EL (cell line): ENCODE measurements around the gene PBOV1.
A peak's percentile ranks its signal among the peaks of the same experiment; 100 is the strongest.

ENCODE experiments used
- DNase-seq: peaks from one replicate; pipeline ENCODE4 v3.0.0-alpha.2; 2016

PBOV1 gene

GRCh38 chr6:138218449-138218848, at the start of gene PBOV1:
TSS of gene PBOV1 (minus strand) at chr6:138218491. CDS start at chr6:138218395, 96 bp downstream.
- no peak for DNase-seq

- no peak for DNase-seq
Measured at GRCh38 chr6:138266095-138266494, 47.8 kb upstream of the PBOV1 start.

- no peak for DNase-seq
Measured at GRCh38 chr6:138264372-138264880, 46.1 kb upstream of the PBOV1 start.

GRCh38 chr6:138263963-138264362, 45.7 kb upstream of the PBOV1 start:
- DNase-seq, result no peak

- no peak for DNase-seq
Measured at GRCh38 chr6:138261116-138261780, 43.0 kb upstream of the PBOV1 start.

GRCh38 chr6:138258991-138259390, 40.7 kb upstream of the PBOV1 start:
- no peak for DNase-seq

- no peak for DNase-seq
Measured at GRCh38 chr6:138258197-138258596, 39.9 kb upstream of the PBOV1 start.

- no peak for DNase-seq
Measured at GRCh38 chr6:138257638-138258040, 39.3 kb upstream of the PBOV1 start.

- DNase-seq, result no peak
Measured at GRCh38 chr6:138255443-138255842, 37.2 kb upstream of the PBOV1 start.

- DNase-seq, result no peak
Measured at GRCh38 chr6:138253731-138254130, 35.4 kb upstream of the PBOV1 start.

- DNase-seq, result peak; percentile 60
Measured at GRCh38 chr6:138250513-138251247, 32.4 kb upstream of the PBOV1 start.

GRCh38 chr6:138250053-138250452, 31.8 kb upstream of the PBOV1 start:
- no peak for DNase-seq

- no peak for DNase-seq
Measured at GRCh38 chr6:138248878-138249277, 30.6 kb upstream of the PBOV1 start.

- DNase-seq, result no peak
Measured at GRCh38 chr6:138248011-138248410, 29.7 kb upstream of the PBOV1 start.

- no peak for DNase-seq
Measured at GRCh38 chr6:138246650-138247440, 28.6 kb upstream of the PBOV1 start.

GRCh38 chr6:138245751-138246150, 27.5 kb upstream of the PBOV1 start:
- DNase-seq, result no peak

GRCh38 chr6:138242987-138243592, 24.8 kb upstream of the PBOV1 start:
- no peak for DNase-seq

- no peak for DNase-seq
Measured at GRCh38 chr6:138241934-138242333, 23.6 kb upstream of the PBOV1 start.

- DNase-seq, result no peak
Measured at GRCh38 chr6:138241381-138241780, 23.1 kb upstream of the PBOV1 start.

- peak; percentile 49 for DNase-seq
Measured at GRCh38 chr6:138240476-138241245, 22.4 kb upstream of the PBOV1 start.

- no peak for DNase-seq
Measured at GRCh38 chr6:138239774-138240173, 21.5 kb upstream of the PBOV1 start.

GRCh38 chr6:138238368-138238767, 20.1 kb upstream of the PBOV1 start:
- DNase-seq, result no peak
